NCI-H526 treated with DMSO at 0.1 percent for 48 hours (cell line): ENCODE data around the gene ACOT12.

Source experiments
- DNase-seq: peaks from one replicate; lab custom pipeline; 2025; lab: John Stamatoyannopoulos, UW

Gene ACOT12

GRCh38 chr5:81288021-81288433 lies 105.9 kb downstream of the ACOT12 start:
- DNase-seq, result no peak

GRCh38 chr5:81286059-81286617 lies 107.8 kb downstream of the ACOT12 start:
- no peak for DNase-seq

GRCh38 chr5:81283976-81284375 lies 110.0 kb downstream of the ACOT12 start:
- no peak for DNase-seq
